HUES6 (cell line): ENCODE results near the gene OXA1L.
A peak's percentile ranks its signal among the peaks of the same experiment; 100 is the strongest.
"Not testable (repeated sequence)": the region's sequence is repeated elsewhere in the genome, so short reads cannot be mapped to it uniquely, and the experiment has no call there.

Source experiments
- H3K27ac ChIP-seq: 2 replicates; pipeline ENCODE4 v1.7.0; 2013; ENCODE audit warnings: low read depth, mild to moderate bottlenecking, low read length, inconsistent platforms
- H3K27me3 ChIP-seq: 2 replicates; pipeline ENCODE4 v1.6.1; 2013; ENCODE audit warnings: low read length; ENCODE audit not compliant: control insufficient read depth, insufficient read depth
- H3K36me3 ChIP-seq: 2 replicates; pipeline ENCODE4 v1.6.1; 2013; ENCODE audit warnings: low read length; ENCODE audit not compliant: control insufficient read depth, insufficient read depth
- H3K4me1 ChIP-seq: 2 replicates; pipeline ENCODE4 v1.6.1; 2013; ENCODE audit warnings: low read length; ENCODE audit not compliant: control insufficient read depth, insufficient read depth
- H3K4me3 ChIP-seq: 2 replicates; pipeline ENCODE4 v1.5.1; 2013; ENCODE audit warnings: low read depth, low read length
- H3K9ac ChIP-seq: one replicate; pipeline ENCODE4 v1.6.1; 2013; ENCODE audit warnings: mild to moderate bottlenecking, low read length
- H3K9me3 ChIP-seq: 2 replicates; pipeline ENCODE4 v1.6.1; 2013; ENCODE audit warnings: low read depth, low read length; ENCODE audit not compliant: control insufficient read depth, insufficient read depth

The OXA1L gene

GRCh38 chr14:22767323-22767589 lies 768 bp downstream of the OXA1L start:
- H3K9ac ChIP-seq = peak overlapping the region; percentile 89
- H3K36me3 ChIP-seq = peaks cover 40% of the 10 kb centered on the region
- H3K27ac ChIP-seq = 0 out of 2 replicates have a peak overlapping the region, but pooled peaks have one; percentile 67
- peaks cover 5% of the 10 kb centered on the region; the same call in 1 of the 2 replicates for H3K9me3 ChIP-seq
- peaks cover 7% of the 10 kb centered on the region; the same call in 1 of the 2 replicates for H3K4me1 ChIP-seq
- no peaks in the 10 kb centered on the region for H3K27me3 ChIP-seq
- peak overlapping the region; percentile 92 for H3K4me3 ChIP-seq

- H3K9ac ChIP-seq = no peak overlapping the region
Observed at GRCh38 chr14:22768947-22769346, 2.5 kb downstream of the OXA1L start.

GRCh38 chr14:22769369-22769768 lies 2.9 kb downstream of the OXA1L start:
- no peak overlapping the region for H3K4me3 ChIP-seq
- H3K27ac ChIP-seq = no peak overlapping the region
- H3K27me3 ChIP-seq = no peaks in the 10 kb centered on the region
- H3K36me3 ChIP-seq = peaks cover 59% of the 10 kb centered on the region
- peaks cover 7% of the 10 kb centered on the region; the same call in 1 of the 2 replicates for H3K4me1 ChIP-seq
- H3K9ac ChIP-seq = no peak overlapping the region
- no peaks in the 10 kb centered on the region for H3K9me3 ChIP-seq

More at GRCh38 chr14:22768947-22769346, 2.5 kb downstream of the OXA1L start:
- H3K4me3 ChIP-seq = no peak overlapping the region
- no peaks in the 10 kb centered on the region for H3K27me3 ChIP-seq
- H3K4me1 ChIP-seq = peaks cover 7% of the 10 kb centered on the region; the same call in 1 of the 2 replicates
- H3K9me3 ChIP-seq = no peaks in the 10 kb centered on the region
- H3K27ac ChIP-seq = no peak overlapping the region
- peaks cover 57% of the 10 kb centered on the region for H3K36me3 ChIP-seq

GRCh38 chr14:22770481-22771187 lies 4.1 kb downstream of the OXA1L start:
- no peaks in the 10 kb centered on the region for H3K27me3 ChIP-seq
- H3K9me3 ChIP-seq = no peaks in the 10 kb centered on the region
- H3K27ac ChIP-seq = no peak overlapping the region
- H3K4me1 ChIP-seq = peaks cover 7% of the 10 kb centered on the region; the same call in 1 of the 2 replicates
- no peak overlapping the region for H3K4me3 ChIP-seq
- peaks cover 63% of the 10 kb centered on the region for H3K36me3 ChIP-seq
- no peak overlapping the region for H3K9ac ChIP-seq

- no peak overlapping the region for H3K4me3 ChIP-seq
- H3K27ac ChIP-seq = no peak overlapping the region
- no peaks in the 10 kb centered on the region for H3K27me3 ChIP-seq
- peaks cover 63% of the 10 kb centered on the region for H3K36me3 ChIP-seq
- H3K9me3 ChIP-seq = no peaks in the 10 kb centered on the region
- H3K9ac ChIP-seq = no peak overlapping the region
- no peaks in the 10 kb centered on the region for H3K4me1 ChIP-seq
Observed at GRCh38 chr14:22772725-22773124, 6.2 kb downstream of the OXA1L start.

GRCh38 chr14:22773162-22774010 lies 6.9 kb downstream of the OXA1L start:
- Histone ChIP-seq H3K4me1 (no peaks in the 10 kb centered on the region), H3K9me3 (no peaks in the 10 kb centered on the region), H3K27ac (no peak overlapping the region), H3K4me3 (no peak overlapping the region), H3K9ac (no peak overlapping the region), H3K27me3 (no peaks in the 10 kb centered on the region), H3K36me3 (peaks cover 57% of the 10 kb centered on the region)

GRCh38 chr14:22774011-22774706 lies 7.7 kb downstream of the OXA1L start:
- peaks cover 51% of the 10 kb centered on the region for H3K36me3 ChIP-seq
- no peaks in the 10 kb centered on the region for H3K9me3 ChIP-seq
- no peaks in the 10 kb centered on the region for H3K4me1 ChIP-seq
- no peaks in the 10 kb centered on the region for H3K27me3 ChIP-seq
- no peak overlapping the region for H3K9ac ChIP-seq
- no peak overlapping the region for H3K4me3 ChIP-seq
- H3K27ac ChIP-seq = no peak overlapping the region

GRCh38 chr14:22776215-22776614 lies 9.7 kb downstream of the OXA1L start:
- Histone ChIP-seq H3K36me3 (peaks cover 30% of the 10 kb centered on the region), H3K9me3 (no peaks in the 10 kb centered on the region)

DNA sequence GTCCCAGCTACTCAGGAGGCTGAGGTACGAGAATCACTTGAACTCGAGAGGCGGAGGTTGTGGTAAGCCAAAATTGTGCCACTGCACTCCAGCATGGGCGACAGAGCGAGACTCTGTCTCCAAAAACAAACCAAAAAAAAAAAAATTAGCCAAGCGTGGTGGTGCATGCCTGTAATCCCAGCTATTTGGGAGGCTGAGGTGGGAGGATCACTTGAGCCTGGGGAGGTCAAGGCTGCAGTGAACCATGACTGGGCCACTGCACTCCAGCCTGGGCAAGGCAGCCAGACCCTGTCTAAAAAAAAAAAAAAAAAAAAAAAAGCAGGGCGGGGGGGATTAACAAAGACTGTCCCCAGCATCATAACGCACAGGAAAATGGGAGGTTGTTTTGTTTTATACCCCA lies 10.4 kb downstream of the OXA1L start:
- H3K36me3 ChIP-seq = peaks cover 24% of the 10 kb centered on the region

More at GRCh38 chr14:22776215-22776614, 9.7 kb downstream of the OXA1L start:
- Histone ChIP-seq H3K4me3 (no peak overlapping the region), H3K27ac (no peak overlapping the region), H3K4me1 (peaks cover 10% of the 10 kb centered on the region; the same call in 1 of the 2 replicates), H3K9ac (no peak overlapping the region), H3K27me3 (no peaks in the 10 kb centered on the region)

GRCh38 chr14:22778084-22778483 lies 11.6 kb downstream of the OXA1L start:
- Histone ChIP-seq H3K36me3 (peaks cover 14% of the 10 kb centered on the region), H3K9ac (no peak overlapping the region), H3K27ac (no peak overlapping the region), H3K27me3 (no peaks in the 10 kb centered on the region), H3K4me1 (peaks cover 13% of the 10 kb centered on the region; the same call in 1 of the 2 replicates), H3K9me3 (no peaks in the 10 kb centered on the region), H3K4me3 (no peak overlapping the region)

More for the DNA sequence above, 10.4 kb downstream of the OXA1L start:
- H3K4me3 ChIP-seq, H3K9ac ChIP-seq, H3K27ac ChIP-seq, H3K9me3 ChIP-seq, H3K27me3 ChIP-seq: not testable (repeated sequence)
- peaks cover 13% of the 10 kb centered on the region; the same call in 1 of the 2 replicates for H3K4me1 ChIP-seq
